Gastroesophageal sphincter (tissue), 4 donors: Measurements from ENCODE around the gene KLF6. TPM values are rescaled to one million over a fixed set of nuclear protein-coding genes. Genes with fewer than 3 reads are reported as not detected.

Experiments
- ATAC-seq: fragments of 150-250 bp; one replicate; pipeline ENCODE4 v1.9.1; 2016; ENCODE audit warnings: mild to moderate bottlenecking, moderate library complexity
- H3K27ac ChIP-seq, 4 donors: fragments of 200-600 bp; sonication (generic) in 3 of 4; 1 replicate in 3 of 4; 2 replicates in 1 of 4; pipeline ENCODE4 v1.5.1; 2016 to 2019
- H3K27me3 ChIP-seq: fragments of 200-600 bp; sonication (generic); one replicate; pipeline ENCODE4 v1.5.1; 2019
- H3K36me3 ChIP-seq, 2 donors: fragments of 200-600 bp; sonication (generic); one replicate each; pipeline ENCODE4 v1.5.1; 2019; ENCODE audit warnings: control low read depth in 1 of 2
- H3K4me1 ChIP-seq, 3 donors: fragments of 200-600 bp; sonication (generic); 1 replicate in 2 of 3; 2 replicates in 1 of 3; pipeline ENCODE4 v1.5.1; 2016 to 2019; ENCODE audit warnings: control low read depth in 2 of 3
- H3K4me3 ChIP-seq, 2 donors: fragments of 200-600 bp; sonication (generic); one replicate each; pipeline ENCODE4 v1.5.1; 2019; ENCODE audit warnings: mild to moderate bottlenecking in 1 of 2, moderate library complexity in 1 of 2
- H3K9me3 ChIP-seq, 3 donors: fragments of 200-600 bp; sonication (generic); one replicate each; pipeline ENCODE4 v1.5.1; 2017 to 2019; ENCODE audit warnings: control low read depth in 2 of 3
- CTCF ChIP-seq, 4 experiments: fragments of 200-600 bp in 2 of 4; fragments of 450-650 bp in 2 of 4; sonication (generic) in 1 of 4; IDR thresholded peaks; one replicate each; pipeline ENCODE4 v1.5.1; 2017 to 2019; ENCODE audit warnings: antibody characterized with exemption in 4 of 4, mild to moderate bottlenecking in 2 of 4, moderate library complexity in 2 of 4
- EP300 ChIP-seq: sonication (generic); formaldehyde crosslinking; IDR thresholded peaks from one replicate; pipeline ENCODE4 v1.6.1; 2017; ENCODE audit warnings: antibody characterized with exemption, mild to moderate bottlenecking
- POLR2A ChIP-seq, 2 donors: fragments of 450-650 bp; IDR thresholded peaks; one replicate each; pipeline ENCODE4 v1.6.1; 2017; ENCODE audit warnings: antibody characterized with exemption in 2 of 2, mild to moderate bottlenecking in 2 of 2, moderate library complexity in 1 of 2
- POLR2AphosphoS5 ChIP-seq: sonication (generic); formaldehyde crosslinking; IDR thresholded peaks from one replicate; pipeline ENCODE4 v1.6.1; 2017; ENCODE audit warnings: antibody characterized with exemption
- WGBS, 2 donors: methylation state at CpG; one replicate each; pipeline ENCODE4 v1.1.5; 2018; ENCODE audit warnings: low coverage in 1 of 2; 5-methylcytosine and 5-hydroxymethylcytosine counted together
- total RNA-seq, 4 donors: library from RNA; depleted of rRNA; stranded (reverse); fragments of >200 nt; gene quantifications; one replicate each; pipeline ENCODE4 v1.1.0, GENCODE V29; 2016

KLF6 gene
- total RNA-seq, 4 donors from 2014 or later = 90.3 to 113 (median 105) TPM

- H3K27ac ChIP-seq = no peak overlapping the region
- no peaks in the 10 kb centered on the region for H3K27me3 ChIP-seq
- no peaks in the 10 kb centered on the region for H3K36me3 ChIP-seq
- ATAC-seq = no peak
- H3K9me3 ChIP-seq = no peaks in the 10 kb centered on the region
- 62 to 74% methylated on average over 4 of the region's 4 CpGs for WGBS, 2 donors
- no peak overlapping the region for H3K4me3 ChIP-seq
- no peak for TF ChIP-seq POLR2AphosphoS5
- no peak for TF ChIP-seq POLR2A (IDR thresholded peaks at IDR 0.05)
- no peak for TF ChIP-seq CTCF (IDR thresholded peaks at IDR 0.05)
- TF ChIP-seq EP300 = no peak
- peaks cover 0 to 33% (median 8%) of the 10 kb centered on the region in 3 donors for H3K4me1 ChIP-seq
Observed at GRCh38 chr10:3831608-3832007, 46.6 kb upstream of the KLF6 start.

DNA sequence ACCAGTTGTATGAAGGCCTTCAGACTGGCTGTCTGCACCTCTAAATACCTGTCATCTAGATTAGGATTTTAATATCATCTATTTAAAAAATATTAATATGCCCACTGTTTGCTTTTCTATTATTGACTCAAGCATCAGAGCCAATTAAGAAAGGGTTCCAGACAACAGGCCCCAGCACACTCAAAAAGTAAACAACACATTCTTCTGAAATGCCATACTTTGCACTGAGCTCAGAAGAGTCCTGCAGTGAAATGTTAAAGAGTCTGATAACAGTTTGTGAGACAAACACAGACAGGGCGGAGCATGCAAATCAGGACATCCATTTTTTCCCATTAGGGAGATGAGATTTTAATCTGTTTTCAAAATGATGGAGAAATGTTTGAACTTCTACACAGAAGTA is 45.9 kb upstream of the KLF6 start:
- TF ChIP-seq POLR2AphosphoS5 (no peak), EP300 (no peak)
- no peak for ATAC-seq
- Histone ChIP-seq H3K27me3 (no peaks in the 10 kb centered on the region), H3K4me3 (no peak overlapping the region), H3K36me3 (no peaks in the 10 kb centered on the region), H3K9me3 (no peaks in the 10 kb centered on the region), H3K27ac (peak overlapping the region in 2 of 4 donors; percentile 4 to 76), H3K4me1 (peaks cover 0 to 33% (median 8%) of the 10 kb centered on the region in 3 donors)
- WGBS, 2 donors = 91 to 100% methylated on average over 1 of the region's 1 CpG

DNA sequence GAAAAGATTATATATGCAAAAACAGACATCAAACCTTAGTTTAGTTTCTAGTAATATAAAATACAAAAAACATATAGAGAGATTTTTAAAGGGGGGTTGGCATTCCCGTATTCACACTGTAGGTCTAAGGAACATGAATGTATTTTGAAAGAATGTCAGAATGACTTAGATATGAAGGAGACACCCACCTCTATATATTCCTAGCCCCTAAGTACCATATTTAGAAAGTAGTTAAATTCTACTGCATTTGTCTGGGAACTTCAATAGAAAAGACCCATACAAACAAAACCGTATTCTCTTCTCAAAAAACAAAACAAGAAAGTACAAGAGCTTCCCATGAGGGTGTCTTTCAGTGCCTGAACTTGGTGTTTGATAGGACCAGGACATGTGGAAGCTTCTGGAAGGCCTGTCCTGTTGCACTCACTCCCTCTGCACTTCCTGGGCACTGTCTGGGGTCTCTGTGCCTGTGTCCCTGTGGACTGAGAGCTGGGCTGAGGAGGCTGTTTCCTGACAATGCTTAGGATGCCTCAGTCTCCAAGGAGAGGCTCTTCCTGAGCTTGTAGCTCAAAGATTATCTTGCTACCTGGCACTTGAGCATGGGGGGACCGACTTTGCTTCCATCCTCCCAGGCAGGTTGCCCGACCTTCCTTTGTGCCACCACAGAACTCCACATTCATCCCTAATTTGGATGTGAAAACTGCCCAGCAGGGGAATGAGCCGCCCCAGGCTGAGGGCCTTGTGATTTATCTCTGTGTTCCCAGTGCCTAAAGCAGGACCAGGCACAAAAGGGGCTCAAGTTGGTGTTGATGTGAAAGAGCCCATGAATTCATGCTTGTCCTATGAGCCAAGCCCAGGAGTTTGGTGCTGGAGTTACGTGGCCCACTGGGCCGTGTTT is 44.4 kb upstream of the KLF6 start:
- 10 to 57% methylated on average over 2 to 4 of the region's 7 CpGs for whole genome bisulfite sequencing, 2 donors
- H3K4me3 ChIP-seq = peak overlapping the region; percentile 50 to 86
- peak overlapping the region; percentile 39 to 79 (median 76) for H3K27ac ChIP-seq
- no peaks in the 10 kb centered on the region for H3K36me3 ChIP-seq
- H3K27me3 ChIP-seq = no peaks in the 10 kb centered on the region
- H3K9me3 ChIP-seq = no peaks in the 10 kb centered on the region
- peaks cover 0 to 33% (median 8%) of the 10 kb centered on the region in 3 donors for H3K4me1 ChIP-seq
- ATAC-seq = peak; percentile 13
- TF ChIP-seq POLR2AphosphoS5 (no peak), POLR2A (IDR thresholded peaks at IDR 0.05) (no peak), EP300 (no peak), CTCF (IDR thresholded peaks at IDR 0.05) (no peak)

DNA sequence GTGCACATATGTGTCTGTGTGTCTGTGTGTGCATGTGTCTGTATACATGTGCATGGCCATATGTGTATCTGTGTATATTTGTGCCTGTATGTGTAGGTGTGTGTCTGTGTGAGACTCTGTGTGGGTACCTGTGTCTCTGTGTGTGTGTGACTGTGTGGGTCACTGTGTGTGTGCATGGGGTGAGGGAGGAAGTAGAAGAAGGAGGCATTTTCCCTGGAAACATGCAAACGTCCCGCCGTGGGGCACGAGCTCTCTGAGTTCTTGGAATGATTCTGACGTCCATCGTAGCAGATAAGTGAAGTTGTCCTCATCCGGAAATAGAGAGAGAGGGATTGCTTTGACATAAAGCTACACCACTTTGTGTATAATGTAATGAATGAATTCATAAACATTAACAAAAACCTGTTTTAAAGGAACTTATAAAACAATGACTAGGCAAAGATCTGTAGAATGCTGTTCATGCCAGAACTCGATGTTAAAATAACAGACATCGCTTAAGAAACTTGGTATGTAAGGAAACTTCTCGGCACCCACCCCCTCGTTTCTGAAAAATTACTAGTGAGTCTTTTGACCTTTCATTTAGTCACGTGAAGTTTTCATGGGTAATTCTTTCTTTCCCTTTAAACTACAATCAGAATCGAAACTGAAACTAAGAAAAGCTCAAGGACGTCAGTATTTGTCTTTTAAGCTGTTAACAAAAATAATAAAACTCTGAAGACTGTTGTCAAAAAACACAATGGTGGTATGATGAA is 43.6 kb upstream of the KLF6 start:
- no peaks in the 10 kb centered on the region for H3K27me3 ChIP-seq
- peaks cover 0 to 33% (median 8%) of the 10 kb centered on the region in 3 donors for H3K4me1 ChIP-seq
- H3K27ac ChIP-seq = peak overlapping the region; percentile 39 to 79 (median 76)
- ATAC-seq = peak; percentile 59
- no peak for TF ChIP-seq CTCF (IDR thresholded peaks at IDR 0.05)
- no peak for TF ChIP-seq EP300
- TF ChIP-seq POLR2A (IDR thresholded peaks at IDR 0.05) = no peak
- TF ChIP-seq POLR2AphosphoS5 = peak; percentile 50
- H3K9me3 ChIP-seq = no peaks in the 10 kb centered on the region
- H3K4me3 ChIP-seq = peak overlapping the region; percentile 50 to 86
- 2 to 4% methylated on average over 14 of the region's 14 CpGs for WGBS, 2 donors
- H3K36me3 ChIP-seq = no peaks in the 10 kb centered on the region

DNA sequence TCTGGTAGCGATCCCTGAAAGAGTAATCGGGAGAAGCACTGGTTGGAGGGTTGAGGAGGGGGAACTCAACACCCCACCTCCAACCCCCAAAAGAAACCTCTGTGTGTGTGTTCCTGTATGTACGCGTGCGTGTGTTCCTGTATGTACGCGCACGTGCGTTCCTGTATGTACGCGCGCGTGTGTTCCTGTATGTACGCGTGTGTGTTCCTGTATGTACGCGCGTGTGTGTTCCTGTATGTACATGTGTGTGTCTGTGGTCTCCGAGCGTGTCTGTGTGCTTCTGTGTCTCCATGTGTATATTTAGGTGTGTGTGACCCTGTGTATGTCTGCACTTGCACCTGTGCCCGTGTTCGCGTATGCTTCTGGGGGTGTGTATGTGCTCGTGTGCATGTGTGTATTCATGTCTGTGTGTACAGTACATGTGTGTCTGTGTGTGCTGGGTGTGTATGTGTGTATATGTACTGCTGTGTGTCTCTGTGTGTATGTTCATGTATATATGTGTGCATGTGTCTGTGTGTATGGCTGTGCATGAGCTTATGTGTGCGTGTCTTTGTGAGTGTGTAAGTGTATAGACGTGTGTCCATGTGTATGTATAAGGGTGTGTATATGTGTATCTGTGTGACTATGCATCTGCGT is 42.9 kb upstream of the KLF6 start:
- H3K27ac ChIP-seq = peak overlapping the region; percentile 39 to 79 (median 76)
- H3K4me3 ChIP-seq = peak overlapping the region in 1 of 2 donors; percentile 50
- TF ChIP-seq POLR2A (IDR thresholded peaks at IDR 0.05) = no peak
- H3K4me1 ChIP-seq = peaks cover 0 to 33% (median 8%) of the 10 kb centered on the region in 3 donors
- H3K27me3 ChIP-seq = no peaks in the 10 kb centered on the region
- 91 to 95% methylated on average over 21 to 26 of the region's 27 CpGs for WGBS, 2 donors
- no peaks in the 10 kb centered on the region for H3K36me3 ChIP-seq
- peak; percentile 5 for ATAC-seq
- H3K9me3 ChIP-seq = no peaks in the 10 kb centered on the region
